MM.1S (cell line): Measurements from ENCODE around the gene CD81.

ENCODE experiments used
- DNase-seq: peaks from one replicate; pipeline ENCODE4 v3.0.0-alpha.2; 2015
- H2AFZ ChIP-seq: fragments of 300-600 bp; sonication (generic); 2 replicates; pipeline ENCODE4 v1.6.0; 2016; ENCODE audit warnings: antibody characterized with exemption, low read length
- H3F3A ChIP-seq: fragments of 300-600 bp; sonication (generic); 2 replicates; pipeline ENCODE4 v1.6.1; 2016; ENCODE audit warnings: mild to moderate bottlenecking, antibody characterized with exemption, low read length, moderate library complexity, mixed read lengths; ENCODE audit not compliant: insufficient read depth
- H3K27ac ChIP-seq: fragments of 300-600 bp; sonication (generic); 2 replicates; pipeline ENCODE4 v1.5.1; 2016; ENCODE audit warnings: mild to moderate bottlenecking, low read length
- H3K27me3 ChIP-seq: fragments of 300-600 bp; sonication (generic); replicated peaks from 2 replicates; pipeline ENCODE4 v1.6.0; 2016; ENCODE audit warnings: low read length; ENCODE audit not compliant: insufficient read depth
- H3K36me3 ChIP-seq: fragments of 300-600 bp; sonication (generic); replicated peaks from 2 replicates; pipeline ENCODE4 v1.6.1; 2016; ENCODE audit warnings: mild to moderate bottlenecking, low read length, mixed read lengths; ENCODE audit not compliant: insufficient read depth
- H3K4me1 ChIP-seq: fragments of 300-600 bp; sonication (generic); 2 replicates; pipeline ENCODE4 v1.6.1; 2016; ENCODE audit warnings: low read length, mixed read lengths
- H3K4me2 ChIP-seq: fragments of 300-600 bp; sonication (generic); 2 replicates; pipeline ENCODE4 v1.6.0; 2016; ENCODE audit warnings: low read depth, low read length
- H3K4me3 ChIP-seq: fragments of 300-600 bp; sonication (generic); 2 replicates; pipeline ENCODE4 v1.5.1; 2016; ENCODE audit warnings: low read length, mixed read lengths
- H3K79me2 ChIP-seq: fragments of 300-600 bp; sonication (generic); 2 replicates; pipeline ENCODE4 v1.6.1; 2016; ENCODE audit warnings: mixed run types, low read length, mixed read lengths
- H3K9ac ChIP-seq: fragments of 300-600 bp; sonication (generic); 2 replicates; pipeline ENCODE4 v1.6.1; 2016; ENCODE audit warnings: low read length, mixed read lengths
- H3K9me2 ChIP-seq: fragments of 300-600 bp; sonication (generic); replicated peaks from 2 replicates; pipeline ENCODE4 v1.6.1; 2016; ENCODE audit warnings: mild to moderate bottlenecking, low read length, mixed read lengths; ENCODE audit not compliant: insufficient read depth
- H3K9me3 ChIP-seq: fragments of 300-600 bp; sonication (generic); replicated peaks from 2 replicates; pipeline ENCODE4 v1.6.1; 2016; ENCODE audit warnings: mild to moderate bottlenecking, low read length, mixed read lengths; ENCODE audit not compliant: insufficient read depth
- H4K20me1 ChIP-seq: fragments of 300-600 bp; sonication (generic); 2 replicates; pipeline ENCODE4 v1.6.1; 2016; ENCODE audit warnings: mild to moderate bottlenecking, low read length, moderate library complexity, mixed read lengths; ENCODE audit not compliant: insufficient read depth
- CTCF ChIP-seq: fragments of 300-600 bp; sonication (generic); IDR thresholded peaks from 2 replicates; pipeline ENCODE4 v1.5.1; 2016; ENCODE audit warnings: antibody characterized with exemption, low read length, mixed read lengths
- EZH2 ChIP-seq: fragments of 300-600 bp; sonication (generic); optimal IDR thresholded peaks from 2 replicates; pipeline ENCODE3; 2017; ENCODE audit warnings: low read depth, mild to moderate bottlenecking, antibody characterized with exemption, low read length, mixed read lengths
- EZH2phosphoT487 ChIP-seq: fragments of 300-600 bp; sonication (generic); IDR thresholded peaks from 2 replicates; pipeline ENCODE4 v1.6.1; 2018; ENCODE audit warnings: antibody characterized with exemption, low read length

Gene CD81

GRCh38 chr11:2390091-2390724 is 13.1 kb downstream of the CD81 start:
- H3K27me3 ChIP-seq: peaks cover 23% of the 10 kb centered on the region
- H3K4me2 ChIP-seq: no peak overlapping the region
- TF ChIP-seq EZH2 (no peak), EZH2phosphoT487 (no peak), CTCF (no peak)
- no peak overlapping the region for H3K27ac ChIP-seq
- no peak for DNase-seq
- no peaks in the 10 kb centered on the region for H3K36me3 ChIP-seq
- no peak overlapping the region for H3K4me3 ChIP-seq
- no peaks in the 10 kb centered on the region for H4K20me1 ChIP-seq
- no peaks in the 10 kb centered on the region for H3K9me2 ChIP-seq
- no peak overlapping the region for H3K9ac ChIP-seq
- H3F3A ChIP-seq: no peaks in the 10 kb centered on the region
- no peaks in the 10 kb centered on the region for H3K9me3 ChIP-seq
- no peak overlapping the region for H2AFZ ChIP-seq
- peaks cover 24% of the 10 kb centered on the region for H3K4me1 ChIP-seq
- H3K79me2 ChIP-seq: no peaks in the 10 kb centered on the region

DNA sequence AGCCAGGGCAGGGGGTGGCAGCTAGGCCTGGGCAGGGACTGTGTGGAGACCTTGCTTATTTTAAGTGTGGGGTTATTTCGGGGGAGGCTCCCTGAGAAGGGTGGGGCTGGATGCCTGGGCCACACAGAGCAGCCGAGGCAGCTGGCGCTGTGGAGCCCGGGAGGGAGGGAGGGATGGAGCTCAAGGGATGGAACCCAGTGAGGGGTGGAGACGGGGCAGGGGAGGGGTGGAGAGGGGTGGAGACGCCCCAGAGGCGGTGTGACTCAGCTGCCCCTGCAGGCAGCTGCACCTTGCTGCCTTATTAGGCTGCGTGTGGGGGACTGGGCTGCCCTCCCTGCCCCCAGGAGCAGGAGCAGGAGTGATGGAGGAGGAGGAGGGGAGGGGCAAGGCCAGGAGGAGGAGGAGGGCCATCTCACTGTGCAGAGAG is 13.6 kb downstream of the CD81 start:
- no peaks in the 10 kb centered on the region for H3K36me3 ChIP-seq
- DNase-seq: no peak
- TF ChIP-seq EZH2phosphoT487 (no peak), EZH2 (no peak), CTCF (no peak)
- H3K4me1 ChIP-seq: peaks cover 19% of the 10 kb centered on the region
- H2AFZ ChIP-seq: no peak overlapping the region
- no peaks in the 10 kb centered on the region for H3K9me2 ChIP-seq
- H3K27ac ChIP-seq: no peak overlapping the region
- H4K20me1 ChIP-seq: no peaks in the 10 kb centered on the region
- no peak overlapping the region for H3K9ac ChIP-seq
- no peaks in the 10 kb centered on the region for H3F3A ChIP-seq
- no peak overlapping the region for H3K4me3 ChIP-seq
- peaks cover 23% of the 10 kb centered on the region for H3K27me3 ChIP-seq
- H3K9me3 ChIP-seq: no peaks in the 10 kb centered on the region
- H3K4me2 ChIP-seq: no peak overlapping the region
- no peaks in the 10 kb centered on the region for H3K79me2 ChIP-seq

DNA sequence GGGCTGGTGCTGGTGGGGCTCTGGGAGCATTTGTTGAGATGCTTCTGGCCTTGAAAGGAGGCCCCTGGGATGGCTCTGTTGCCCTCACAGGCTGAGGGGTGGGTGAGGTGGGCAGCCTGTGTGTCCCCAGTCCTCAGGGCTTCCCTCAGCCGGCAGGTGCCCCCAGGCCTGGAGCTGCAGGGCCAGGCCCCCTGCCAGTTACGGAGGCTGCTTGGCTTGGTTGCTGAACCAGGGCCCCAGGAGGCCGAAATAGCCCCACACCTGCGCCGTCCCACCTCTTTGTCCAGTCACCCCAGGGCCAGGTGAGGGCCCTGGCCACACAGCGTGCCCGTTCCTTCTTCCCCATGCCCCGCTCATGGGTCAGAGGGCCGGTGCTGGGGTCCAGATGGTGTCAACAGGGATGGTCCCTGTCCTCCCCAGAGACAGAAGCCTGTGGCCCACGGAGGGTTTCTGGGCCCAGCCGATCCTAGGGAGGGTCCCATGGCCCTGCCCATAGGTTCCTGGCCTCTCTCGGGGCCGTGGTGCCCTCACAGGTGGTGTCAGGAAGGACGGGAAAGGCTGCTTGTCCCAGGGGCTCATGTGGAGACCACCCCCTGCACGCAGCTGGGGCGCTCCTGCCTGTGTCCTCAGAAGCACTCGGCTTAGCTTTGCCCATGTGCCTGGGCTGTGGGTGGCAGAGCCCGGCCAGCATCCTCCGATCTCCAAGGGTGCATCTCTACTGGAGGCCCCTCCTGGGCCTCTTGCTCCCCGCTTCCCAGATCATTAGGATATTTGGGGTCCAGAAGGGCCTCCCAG is 14.3 kb downstream of the CD81 start:
- no peak overlapping the region for H2AFZ ChIP-seq
- no peak overlapping the region for H3K9ac ChIP-seq
- H3K27ac ChIP-seq: no peak overlapping the region
- peaks cover 14% of the 10 kb centered on the region for H3K4me1 ChIP-seq
- H3K9me3 ChIP-seq: no peaks in the 10 kb centered on the region
- no peaks in the 10 kb centered on the region for H3K9me2 ChIP-seq
- H3K4me3 ChIP-seq: no peak overlapping the region
- DNase-seq: no peak
- H3K4me2 ChIP-seq: no peak overlapping the region
- TF ChIP-seq CTCF (no peak), EZH2phosphoT487 (no peak), EZH2 (no peak)
- H3K36me3 ChIP-seq: no peaks in the 10 kb centered on the region
- H3F3A ChIP-seq: no peaks in the 10 kb centered on the region
- peaks cover 23% of the 10 kb centered on the region for H3K27me3 ChIP-seq
- no peaks in the 10 kb centered on the region for H4K20me1 ChIP-seq
- H3K79me2 ChIP-seq: no peaks in the 10 kb centered on the region
